Hepatocyte (in vitro differentiated cells): ENCODE results near the gene TTC39A. TPM values are rescaled to one million over a fixed set of nuclear protein-coding genes. Genes with fewer than 3 reads are reported as not detected.

Experiments
- DNase-seq: peaks from one replicate; pipeline ENCODE4 v3.0.0-alpha.2; 2016; ENCODE audit warnings: low spot score
- H2AFZ ChIP-seq: fragments of 200-600 bp; sonication (generic); 2 replicates; pipeline ENCODE4 v1.6.0; 2016; ENCODE audit warnings: antibody characterized with exemption, mild to moderate bottlenecking
- H3K27ac ChIP-seq: fragments of 200-600 bp; sonication (generic); 2 replicates; pipeline ENCODE4 v1.5.1; 2016; ENCODE audit warnings: mild to moderate bottlenecking
- H3K27me3 ChIP-seq: fragments of 200-600 bp; sonication (generic); 2 replicates; pipeline ENCODE4 v1.6.1; 2016
- H3K36me3 ChIP-seq: fragments of 200-600 bp; sonication (generic); replicated peaks from 2 replicates; pipeline ENCODE4 v1.5.1; 2016; ENCODE audit warnings: low read depth; ENCODE audit not compliant: insufficient read depth
- H3K4me1 ChIP-seq: fragments of 200-600 bp; sonication (generic); 2 replicates; pipeline ENCODE4 v1.5.1; 2016; ENCODE audit warnings: mild to moderate bottlenecking, moderate library complexity; ENCODE audit not compliant: insufficient read depth
- H3K4me2 ChIP-seq: fragments of 200-600 bp; sonication (generic); 2 replicates; pipeline ENCODE4 v1.6.0; 2016
- H3K4me3 ChIP-seq: fragments of 200-600 bp; sonication (generic); 2 replicates; pipeline ENCODE4 v1.5.1; 2016; ENCODE audit warnings: mild to moderate bottlenecking
- H3K79me2 ChIP-seq: fragments of 200-600 bp; sonication (generic); 2 replicates; pipeline ENCODE4 v1.6.0; 2017; ENCODE audit warnings: mild to moderate bottlenecking
- H3K9me2 ChIP-seq: fragments of 200-600 bp; sonication (generic); replicated peaks from 2 replicates; pipeline ENCODE4 v1.6.0; 2017; ENCODE audit warnings: mild to moderate bottlenecking; ENCODE audit not compliant: insufficient read depth
- H3K9me3 ChIP-seq: fragments of 200-600 bp; sonication (generic); 2 replicates; pipeline ENCODE4 v1.5.1; 2016; ENCODE audit warnings: low read depth, mild to moderate bottlenecking
- H4K20me1 ChIP-seq: fragments of 200-600 bp; sonication (generic); 2 replicates; pipeline ENCODE4 v1.6.0; 2016; ENCODE audit warnings: mild to moderate bottlenecking; ENCODE audit not compliant: insufficient read depth, poor library complexity, severe bottlenecking
- EZH2 ChIP-seq: fragments of 200-600 bp; sonication (generic); IDR thresholded peaks from 2 replicates; pipeline ENCODE4 v1.6.1; 2016; ENCODE audit warnings: antibody characterized with exemption, mild to moderate bottlenecking, borderline replicate concordance
- EZH2phosphoT487 ChIP-seq: fragments of 200-600 bp; sonication (generic); IDR thresholded peaks from one replicate; pipeline ENCODE4 v1.6.1; 2018; ENCODE audit warnings: antibody characterized with exemption, mild to moderate bottlenecking, low read depth, moderate library complexity; ENCODE audit not compliant: unreplicated experiment, severe bottlenecking
- WGBS: methylation state at CpG from one replicate; pipeline ENCODE4 v1.1.6; 2016; ENCODE audit warnings: low lambda C conversion rate; ENCODE audit errors: missing lambda C conversion rate; 5-methylcytosine and 5-hydroxymethylcytosine counted together
- polyA plus RNA-seq: library from polyadenylated mRNA; unstranded; fragments of >200 nt; fragmentation: Nextera tagmentation; extraction: Ambion mirVana; gene quantifications from 2 replicates; pipeline ENCODE4 v1.2.1, GENCODE V29; 2016
- total RNA-seq: library from RNA; depleted of rRNA; stranded (reverse); fragments of >200 nt; gene quantifications from 2 replicates; pipeline ENCODE4 v1.2.3, GENCODE V29; 2014
- TF ChIP-seq, protein P1 (sequence below): fragments of 200-600 bp; sonication (generic); IDR thresholded peaks from 2 replicates; pipeline ENCODE4 v1.5.1; 2016; ENCODE audit warnings: antibody characterized with exemption, mild to moderate bottlenecking; ENCODE audit not compliant: poor library complexity

Gene TTC39A
- total and polyA plus RNA-seq, 2 experiments from 2014 or later = 20.5 to 35.1 TPM

DNA sequence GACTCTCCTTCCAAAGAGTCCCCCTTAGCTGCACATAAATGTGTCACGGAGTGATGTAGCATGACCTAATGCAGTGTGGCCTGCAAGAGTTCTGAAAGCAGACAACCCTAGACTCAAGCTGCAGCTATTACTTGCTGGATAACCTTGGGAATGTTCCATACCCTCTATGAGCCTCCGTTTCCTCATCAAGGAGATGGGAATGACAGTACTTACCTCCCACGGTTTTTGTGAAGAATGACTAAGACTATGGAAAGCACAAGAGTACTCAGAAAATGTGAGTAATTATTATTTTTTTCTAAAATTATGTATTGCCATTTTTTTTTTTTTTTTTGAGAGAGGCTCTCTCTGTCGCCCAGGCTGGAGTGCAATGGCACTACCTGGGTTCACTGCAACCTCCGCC lies 3.0 kb downstream of the TTC39A start:
- Histone ChIP-seq H2AFZ (no peak overlapping the region), H3K9me3 (no peaks in the 10 kb centered on the region), H3K79me2 (no peaks in the 10 kb centered on the region), H3K27me3 (no peaks in the 10 kb centered on the region), H3K27ac (no peak overlapping the region), H4K20me1 (no peaks in the 10 kb centered on the region), H3K4me3 (no peak overlapping the region), H3K36me3 (no peaks in the 10 kb centered on the region), H3K4me1 (peaks cover 6% of the 10 kb centered on the region), H3K4me2 (no peak overlapping the region), H3K9me2 (no peaks in the 10 kb centered on the region)
- DNase-seq = no peak
- 89% methylated on average over 5 of the region's 5 CpGs for WGBS
- TF ChIP-seq, protein P1, sequence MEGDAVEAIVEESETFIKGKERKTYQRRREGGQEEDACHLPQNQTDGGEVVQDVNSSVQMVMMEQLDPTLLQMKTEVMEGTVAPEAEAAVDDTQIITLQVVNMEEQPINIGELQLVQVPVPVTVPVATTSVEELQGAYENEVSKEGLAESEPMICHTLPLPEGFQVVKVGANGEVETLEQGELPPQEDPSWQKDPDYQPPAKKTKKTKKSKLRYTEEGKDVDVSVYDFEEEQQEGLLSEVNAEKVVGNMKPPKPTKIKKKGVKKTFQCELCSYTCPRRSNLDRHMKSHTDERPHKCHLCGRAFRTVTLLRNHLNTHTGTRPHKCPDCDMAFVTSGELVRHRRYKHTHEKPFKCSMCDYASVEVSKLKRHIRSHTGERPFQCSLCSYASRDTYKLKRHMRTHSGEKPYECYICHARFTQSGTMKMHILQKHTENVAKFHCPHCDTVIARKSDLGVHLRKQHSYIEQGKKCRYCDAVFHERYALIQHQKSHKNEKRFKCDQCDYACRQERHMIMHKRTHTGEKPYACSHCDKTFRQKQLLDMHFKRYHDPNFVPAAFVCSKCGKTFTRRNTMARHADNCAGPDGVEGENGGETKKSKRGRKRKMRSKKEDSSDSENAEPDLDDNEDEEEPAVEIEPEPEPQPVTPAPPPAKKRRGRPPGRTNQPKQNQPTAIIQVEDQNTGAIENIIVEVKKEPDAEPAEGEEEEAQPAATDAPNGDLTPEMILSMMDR = no peak
- no peak for TF ChIP-seq EZH2
- no peak for TF ChIP-seq EZH2phosphoT487

- no peak overlapping the region for H3K27ac ChIP-seq
- no peak for TF ChIP-seq EZH2phosphoT487
- TF ChIP-seq, protein P1 = no peak
- no peak for TF ChIP-seq EZH2
- no peak overlapping the region for H2AFZ ChIP-seq
- H3K4me2 ChIP-seq = no peak overlapping the region
- no peak overlapping the region for H3K4me3 ChIP-seq
- 82% methylated on average over 7 of the region's 8 CpGs for WGBS
- H3K79me2 ChIP-seq = no peaks in the 10 kb centered on the region
- no peaks in the 10 kb centered on the region for H3K36me3 ChIP-seq
- H3K9me3 ChIP-seq = no peaks in the 10 kb centered on the region
- H3K4me1 ChIP-seq = peaks cover 6% of the 10 kb centered on the region
- no peaks in the 10 kb centered on the region for H4K20me1 ChIP-seq
- no peaks in the 10 kb centered on the region for H3K27me3 ChIP-seq
- DNase-seq = no peak
- no peaks in the 10 kb centered on the region for H3K9me2 ChIP-seq
Measured at GRCh38 chr1:51326839-51327238, 3.5 kb downstream of the TTC39A start.

- 80% methylated on average over 16 of the region's 16 CpGs for WGBS
- Histone ChIP-seq H3K36me3 (no peaks in the 10 kb centered on the region), H2AFZ (no peak overlapping the region), H3K4me3 (no peak overlapping the region), H3K4me2 (no peak overlapping the region), H4K20me1 (no peaks in the 10 kb centered on the region), H3K27ac (no peak overlapping the region), H3K9me2 (no peaks in the 10 kb centered on the region), H3K9me3 (no peaks in the 10 kb centered on the region), H3K79me2 (no peaks in the 10 kb centered on the region), H3K27me3 (no peaks in the 10 kb centered on the region), H3K4me1 (peaks cover 6% of the 10 kb centered on the region)
- TF ChIP-seq, protein P1 = no peak
- TF ChIP-seq EZH2 (no peak), EZH2phosphoT487 (no peak)
- no peak for DNase-seq
Measured at GRCh38 chr1:51325878-51326755, 4.2 kb downstream of the TTC39A start.
